ENCODE data around the gene CDCA7L.

The CDCA7L gene

DNA sequence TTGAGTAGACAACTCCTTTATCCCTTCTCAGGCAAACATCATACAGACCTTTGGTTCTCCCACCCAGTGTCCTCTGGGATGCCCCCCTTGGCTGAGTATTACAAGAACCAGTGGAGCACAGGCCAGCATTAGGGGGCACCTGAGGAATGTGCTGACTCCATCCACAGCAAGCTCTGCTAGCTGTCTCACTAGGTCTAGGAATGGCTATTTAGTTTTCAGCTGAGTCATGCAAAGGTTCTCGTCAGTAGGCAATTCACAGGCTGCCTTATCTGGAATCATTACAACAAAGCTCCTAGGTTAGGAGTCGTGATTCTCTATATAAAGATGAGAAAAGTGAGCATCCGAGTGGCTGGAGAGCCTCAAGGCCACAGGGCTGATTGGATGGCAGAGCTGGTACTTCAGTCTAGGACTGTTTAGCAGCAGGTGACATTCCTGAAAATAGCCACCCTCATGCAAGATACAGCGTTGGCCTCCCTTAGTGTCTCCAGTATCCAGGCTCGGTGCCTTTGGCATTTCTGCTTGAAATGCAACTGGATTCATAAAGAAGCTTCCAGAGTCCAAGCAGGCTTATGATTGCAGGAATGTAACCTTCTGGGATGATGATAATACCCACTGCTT is 75.8 kb downstream of the CDCA7L start:
- no peak for TF ChIP-seq EZH2phosphoT487 (IDR thresholded peaks at IDR 0.05; ENCODE audit: borderline replicate concordance, low read length)
- TF ChIP-seq, protein P1, sequence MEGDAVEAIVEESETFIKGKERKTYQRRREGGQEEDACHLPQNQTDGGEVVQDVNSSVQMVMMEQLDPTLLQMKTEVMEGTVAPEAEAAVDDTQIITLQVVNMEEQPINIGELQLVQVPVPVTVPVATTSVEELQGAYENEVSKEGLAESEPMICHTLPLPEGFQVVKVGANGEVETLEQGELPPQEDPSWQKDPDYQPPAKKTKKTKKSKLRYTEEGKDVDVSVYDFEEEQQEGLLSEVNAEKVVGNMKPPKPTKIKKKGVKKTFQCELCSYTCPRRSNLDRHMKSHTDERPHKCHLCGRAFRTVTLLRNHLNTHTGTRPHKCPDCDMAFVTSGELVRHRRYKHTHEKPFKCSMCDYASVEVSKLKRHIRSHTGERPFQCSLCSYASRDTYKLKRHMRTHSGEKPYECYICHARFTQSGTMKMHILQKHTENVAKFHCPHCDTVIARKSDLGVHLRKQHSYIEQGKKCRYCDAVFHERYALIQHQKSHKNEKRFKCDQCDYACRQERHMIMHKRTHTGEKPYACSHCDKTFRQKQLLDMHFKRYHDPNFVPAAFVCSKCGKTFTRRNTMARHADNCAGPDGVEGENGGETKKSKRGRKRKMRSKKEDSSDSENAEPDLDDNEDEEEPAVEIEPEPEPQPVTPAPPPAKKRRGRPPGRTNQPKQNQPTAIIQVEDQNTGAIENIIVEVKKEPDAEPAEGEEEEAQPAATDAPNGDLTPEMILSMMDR (IDR thresholded peaks at IDR 0.05; ENCODE audit: low read depth, low read length, poor library complexity, severe bottlenecking), result no peak
- H4K20me1 ChIP-seq (ENCODE audit: control insufficient read depth, insufficient read depth, low read depth, low read length), result no peaks in the 10 kb centered on the region
- H3F3A ChIP-seq (ENCODE audit: control insufficient read depth, insufficient read depth), result no peaks in the 10 kb centered on the region
- H3K9me2 ChIP-seq (replicated peaks; ENCODE audit: control insufficient read depth, low read length), result no peaks in the 10 kb centered on the region
- peaks cover 9% of the 10 kb centered on the region; the same call in 1 of the 2 replicates for H3K27me3 ChIP-seq (ENCODE audit: control insufficient read depth, low read length)
- no peak overlapping the region for H3K4me3 ChIP-seq (ENCODE audit: low read length)
- no peak overlapping the region for H3K4me2 ChIP-seq (ENCODE audit: low read length)
- no peaks in the 10 kb centered on the region for H3K36me3 ChIP-seq (ENCODE audit: control insufficient read depth, low read length)
- no peaks in the 10 kb centered on the region for H3K9me3 ChIP-seq (ENCODE audit: control insufficient read depth, insufficient read depth, low read length)
- no peaks in the 10 kb centered on the region for H3K79me2 ChIP-seq (ENCODE audit: control insufficient read depth, low read length)
- H3K4me1 ChIP-seq (ENCODE audit: control insufficient read depth, low read length), result no peaks in the 10 kb centered on the region
- H3K27ac ChIP-seq (ENCODE audit: low read depth, low read length), result no peak overlapping the region

DNA sequence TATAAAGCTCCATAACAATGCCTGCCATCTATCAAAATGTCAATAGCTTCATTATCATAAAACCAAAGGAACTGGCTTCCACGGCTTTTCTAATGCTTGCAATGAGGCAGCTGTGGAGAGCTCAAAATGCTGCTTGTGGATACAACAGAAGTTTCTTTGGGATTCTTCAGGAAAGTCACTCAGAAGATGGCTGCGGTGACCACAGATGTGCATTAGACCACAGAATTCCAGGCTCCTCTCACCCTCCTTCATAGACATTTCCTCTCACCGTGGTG is 77.2 kb downstream of the CDCA7L start:
- Histone ChIP-seq H3K27ac (ENCODE audit: low read depth, low read length) (no peak overlapping the region), H3F3A (ENCODE audit: control insufficient read depth, insufficient read depth) (no peaks in the 10 kb centered on the region), H3K36me3 (ENCODE audit: control insufficient read depth, low read length) (no peaks in the 10 kb centered on the region), H3K27me3 (ENCODE audit: control insufficient read depth, low read length) (peaks cover 9% of the 10 kb centered on the region; the same call in 1 of the 2 replicates), H3K4me2 (ENCODE audit: low read length) (no peak overlapping the region), H4K20me1 (ENCODE audit: control insufficient read depth, insufficient read depth, low read depth, low read length) (no peaks in the 10 kb centered on the region), H3K79me2 (ENCODE audit: control insufficient read depth, low read length) (no peaks in the 10 kb centered on the region), H3K4me3 (ENCODE audit: low read length) (no peak overlapping the region), H3K4me1 (ENCODE audit: control insufficient read depth, low read length) (no peaks in the 10 kb centered on the region), H3K9me2 (replicated peaks; ENCODE audit: control insufficient read depth, low read length) (no peaks in the 10 kb centered on the region), H3K9me3 (ENCODE audit: control insufficient read depth, insufficient read depth, low read length) (no peaks in the 10 kb centered on the region)
- TF ChIP-seq, protein P1 (IDR thresholded peaks at IDR 0.05; ENCODE audit: low read depth, low read length, poor library complexity, severe bottlenecking), result no peak
- no peak for TF ChIP-seq EZH2phosphoT487 (IDR thresholded peaks at IDR 0.05; ENCODE audit: borderline replicate concordance, low read length)

DNA sequence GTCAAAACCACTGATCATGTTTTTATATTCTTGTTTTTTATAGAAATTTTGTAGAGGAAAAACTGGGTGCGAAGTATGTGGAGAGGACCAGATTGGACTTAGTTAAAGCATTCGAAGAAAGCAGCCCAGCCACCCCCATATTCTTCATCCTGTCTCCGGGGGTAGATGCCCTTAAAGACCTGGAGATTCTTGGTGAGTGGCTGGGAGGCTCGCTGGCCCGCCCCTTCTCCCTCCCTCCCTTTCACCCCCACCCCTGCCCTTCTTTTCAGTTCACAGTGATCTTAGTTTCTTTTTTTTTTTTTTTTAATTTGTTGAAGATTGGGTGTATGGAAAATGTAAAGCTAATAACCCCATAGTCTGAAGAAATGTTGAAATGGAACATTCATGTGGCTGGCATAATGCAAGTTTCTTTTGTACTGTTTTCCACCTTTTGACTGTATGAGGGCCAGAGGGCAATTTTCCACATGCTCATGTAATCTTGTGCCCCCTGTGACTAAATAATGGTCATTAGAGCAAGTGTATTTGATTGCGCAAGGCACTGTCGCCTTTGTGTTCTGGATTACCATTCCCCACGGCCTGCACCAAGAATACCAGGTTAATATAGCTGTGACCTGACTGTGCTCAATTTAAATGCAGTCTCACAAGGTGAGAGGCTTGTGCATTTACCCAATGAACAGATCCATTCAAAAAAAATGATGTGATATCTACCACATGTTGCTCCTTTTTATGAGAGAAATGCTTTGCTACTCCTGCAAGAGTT is 77.7 kb downstream of the CDCA7L start:
- Histone ChIP-seq H4K20me1 (ENCODE audit: control insufficient read depth, insufficient read depth, low read depth, low read length) (no peaks in the 10 kb centered on the region), H3K4me2 (ENCODE audit: low read length) (no peak overlapping the region), H3K27me3 (ENCODE audit: control insufficient read depth, low read length) (peaks cover 9% of the 10 kb centered on the region; the same call in 1 of the 2 replicates), H3K9me3 (ENCODE audit: control insufficient read depth, insufficient read depth, low read length) (no peaks in the 10 kb centered on the region), H3F3A (ENCODE audit: control insufficient read depth, insufficient read depth) (no peaks in the 10 kb centered on the region), H3K36me3 (ENCODE audit: control insufficient read depth, low read length) (no peaks in the 10 kb centered on the region), H3K27ac (ENCODE audit: low read depth, low read length) (no peak overlapping the region), H3K79me2 (ENCODE audit: control insufficient read depth, low read length) (no peaks in the 10 kb centered on the region), H3K9me2 (replicated peaks; ENCODE audit: control insufficient read depth, low read length) (no peaks in the 10 kb centered on the region), H3K4me1 (ENCODE audit: control insufficient read depth, low read length) (no peaks in the 10 kb centered on the region), H3K4me3 (ENCODE audit: low read length) (no peak overlapping the region)
- TF ChIP-seq EZH2phosphoT487 (IDR thresholded peaks at IDR 0.05; ENCODE audit: borderline replicate concordance, low read length), result no peak
- TF ChIP-seq, protein P1 (IDR thresholded peaks at IDR 0.05; ENCODE audit: low read depth, low read length, poor library complexity, severe bottlenecking), result no peak
